T follicular helper cell (primary cell): ENCODE measurements around the gene MED26.
A peak's percentile ranks its signal among the peaks of the same experiment; 100 is the strongest.
"Not testable (repeated sequence)": the region's sequence is repeated elsewhere in the genome, so short reads cannot be mapped to it uniquely, and the experiment has no call there.

Source experiments
- DNase-seq: peaks from one replicate; pipeline ENCODE4 v3.0.0-alpha.2; 2020; ENCODE audit warnings: low read depth

Gene MED26

GRCh38 chr19:16573296-16573695, 54.7 kb downstream of the MED26 start:
- DNase-seq, result no peak

GRCh38 chr19:16572332-16573211, 55.4 kb downstream of the MED26 start, which contains the start of gene SLC35E1:
Gene SLC35E1 (minus strand): TSS chr19:16572415. CDS start chr19:16572364, 51 bp downstream.
- peak; percentile 84 for DNase-seq

- no peak for DNase-seq
Measured at GRCh38 chr19:16571822-16572331, 56.1 kb downstream of the MED26 start.

GRCh38 chr19:16571283-16571682, 56.7 kb downstream of the MED26 start:
- DNase-seq, result no peak

- no peak for DNase-seq
Measured at GRCh38 chr19:16569609-16570320, 58.2 kb downstream of the MED26 start.

GRCh38 chr19:16566702-16567101, 61.3 kb downstream of the MED26 start:
- no peak for DNase-seq

GRCh38 chr19:16566161-16566560, 61.8 kb downstream of the MED26 start:
- peak; percentile 85 for DNase-seq

GRCh38 chr19:16564842-16565241, 63.2 kb downstream of the MED26 start:
- no peak for DNase-seq

- no peak for DNase-seq
Measured at GRCh38 chr19:16562608-16563025, 65.4 kb downstream of the MED26 start.

GRCh38 chr19:16561382-16561781, 66.6 kb downstream of the MED26 start:
- no peak for DNase-seq

- DNase-seq, result no peak
Measured at GRCh38 chr19:16559780-16560276, 68.2 kb downstream of the MED26 start.

GRCh38 chr19:16554776-16555175, 73.2 kb downstream of the MED26 start:
- no peak for DNase-seq

- DNase-seq, result not testable (repeated sequence)
Measured at GRCh38 chr19:16551902-16552301, 76.1 kb downstream of the MED26 start.

- no peak for DNase-seq
Measured at GRCh38 chr19:16548956-16549355, 79.0 kb downstream of the MED26 start.

- DNase-seq, result no peak
Measured at GRCh38 chr19:16544473-16545231, 83.4 kb downstream of the MED26 start.

- not testable (repeated sequence) for DNase-seq
Measured at GRCh38 chr19:16543734-16544133, 84.3 kb downstream of the MED26 start.

GRCh38 chr19:16542910-16543472, 85.0 kb downstream of the MED26 start:
- no peak for DNase-seq

GRCh38 chr19:16542045-16542909, 85.7 kb downstream of the MED26 start, which contains the start of gene CHERP:
Gene CHERP (minus strand): TSS chr19:16542437. CDS start chr19:16542378, 59 bp downstream.
- DNase-seq, result peak; percentile 92

GRCh38 chr19:16541526-16542044, 86.4 kb downstream of the MED26 start:
- no peak for DNase-seq

GRCh38 chr19:16540948-16541347, 87.1 kb downstream of the MED26 start:
- DNase-seq, result no peak
